Measurements from ENCODE around the gene C1orf159. TPM values are rescaled to one million over a fixed set of nuclear protein-coding genes. Genes with fewer than 3 reads are reported as not detected.

C1orf159 gene
- total and polyA plus RNA-seq, 2 of the 8 experiments (the other 6 are each of a cell fraction or from before 2014, with no cell fraction given) = 10.0 to 10.9 TPM

GRCh38 chr1:1094981-1095380 is 20.9 kb downstream of the C1orf159 start:
- H3K4me2 ChIP-seq (ENCODE audit: insufficient read depth in 1 of 2, low read depth in 2 of 2, low read length in 2 of 2) = no peak overlapping the region
- 96% methylated on average over 7 of the region's 7 CpGs; no CpG with 5 or more reads in 1 of the 2 experiments for WGBS, 2 experiments (ENCODE audit: extremely low coverage in 1 of 2, insufficient coverage in 1 of 2, insufficient read length in 1 of 2, insufficient replicate concordance in 2 of 2, low coverage in 1 of 2, low lambda C conversion rate in 2 of 2, missing lambda C conversion rate in 1 of 2)
- no peaks in the 10 kb centered on the region for H3K23me2 ChIP-seq (ENCODE audit: low read depth, low read length)
- no peak overlapping the region for H3K9ac ChIP-seq (replicated peaks in 1 of 4; ENCODE audit: extremely low read depth in 1 of 4, low read depth in 3 of 4, low read length in 3 of 4)
- ChIA-PET CTCF (ENCODE audit: partially characterized antibody) (interaction anchor here (0.8 kb wide), 1 partner anchor 111 kb away, joined by 3 read pairs; no protein-coding TSS in a partner anchor), POLR2A (ENCODE audit: partially characterized antibody) (interaction anchor here (0.9 to 1.3 kb wide), 3 partner anchors 9 to 342 kb away, joined by 3 read pairs; no protein-coding TSS in a partner anchor)
- no peak overlapping the region for H3K23ac ChIP-seq (ENCODE audit: insufficient read length)
- H3K79me1 ChIP-seq (ENCODE audit: low read depth, low read length) = no peaks in the 10 kb centered on the region
- H3K18ac ChIP-seq (ENCODE audit: extremely low read depth, low read length) = no peak overlapping the region
- H2BK5ac ChIP-seq (ENCODE audit: low read depth, low read length) = no peak overlapping the region
- no peak for DNase-seq (ENCODE audit: low read depth in 1 of 2, low spot score in 2 of 2)
- H2AFZ ChIP-seq (ENCODE audit: low read length) = no peak overlapping the region
- no peaks in the 10 kb centered on the region for H3K4me1 ChIP-seq (replicated peaks in 1 of 4; ENCODE audit: control insufficient read depth in 3 of 4, insufficient read depth in 4 of 4, low read length in 3 of 4)
- H2BK120ac ChIP-seq (replicated peaks; ENCODE audit: low read depth, low read length) = no peak overlapping the region
- no peak for FAIRE-seq
- H2AK5ac ChIP-seq (ENCODE audit: low read depth, low read length) = no peak overlapping the region
- H3K27ac ChIP-seq (ENCODE audit: low read depth, low read length) = no peak overlapping the region
- no peaks in the 10 kb centered on the region for H3K79me2 ChIP-seq (ENCODE audit: control insufficient read depth in 1 of 2, insufficient read depth in 2 of 2, low read length in 2 of 2)
- no peak overlapping the region for H3K4ac ChIP-seq (replicated peaks; ENCODE audit: insufficient read length, low read depth, low read length)
- no peak overlapping the region for H3K14ac ChIP-seq (ENCODE audit: insufficient read length)
- H3K36me3 ChIP-seq (ENCODE audit: control insufficient read depth in 2 of 4, insufficient read depth in 4 of 4, low read length in 3 of 4) = no peaks in the 10 kb centered on the region
- H4K5ac ChIP-seq (ENCODE audit: insufficient read length, low read depth, low read length) = no peak overlapping the region
- no peak overlapping the region for H3K4me3 ChIP-seq (ENCODE audit: extremely low read depth in 1 of 4, insufficient read depth in 2 of 4, low read depth in 3 of 4, low read length in 4 of 4)
- H2BK20ac ChIP-seq (ENCODE audit: low read length) = no peak overlapping the region
- H4K91ac ChIP-seq (replicated peaks; ENCODE audit: insufficient read length, low read length) = no peak overlapping the region
- H2BK15ac ChIP-seq (ENCODE audit: low read length) = no peak overlapping the region
- peaks cover 14 to 24% of the 10 kb centered on the region in 2 experiments for H3K9me3 ChIP-seq (ENCODE audit: insufficient read depth in 2 of 2, low read depth in 1 of 2, low read length in 1 of 2)
- H3K27me3 ChIP-seq (replicated peaks in 1 of 4; ENCODE audit: control insufficient read depth in 3 of 4, extremely low read depth in 1 of 4, insufficient read depth in 3 of 4, low read length in 3 of 4) = peaks cover 0 to 2% (median 0%) of the 10 kb centered on the region in 4 experiments; a peak in 1 of 7 replicates
- H4K20me1 ChIP-seq (replicated peaks in 1 of 2; ENCODE audit: control insufficient read depth in 1 of 2, insufficient read depth in 2 of 2, low read length in 2 of 2) = no peaks in the 10 kb centered on the region
- no peak overlapping the region for H4K8ac ChIP-seq (ENCODE audit: extremely low read depth, insufficient read depth, low read length)
- no peak for TF ChIP-seq TEAD4 (IDR thresholded peaks at IDR 0.05; ENCODE audit: low read depth, low read length)
- no peak for TF ChIP-seq TAF1 (IDR thresholded peaks at IDR 0.05; ENCODE audit: low read depth, low read length)
- TF ChIP-seq FOSL1 (IDR thresholded peaks at IDR 0.05; ENCODE audit: insufficient read depth, low read depth, low read length) = no peak
- TF ChIP-seq ATF2 (IDR thresholded peaks at IDR 0.05; ENCODE audit: low read length) = no peak
- no peak for TF ChIP-seq USF2 (IDR thresholded peaks at IDR 0.05; ENCODE audit: low read length)
- no peak for TF ChIP-seq HDAC6 (IDR thresholded peaks at IDR 0.05; ENCODE audit: low read depth, low read length)
- no peak for TF ChIP-seq BCL11A (IDR thresholded peaks at IDR 0.05; ENCODE audit: low read depth in 2 of 2, low read length in 2 of 2)
- TF ChIP-seq EP300 (IDR thresholded peaks at IDR 0.05; ENCODE audit: borderline replicate concordance in 1 of 2, low read depth in 2 of 2, low read length in 2 of 2) = no peak
- no peak for TF ChIP-seq SP2 (IDR thresholded peaks at IDR 0.05; ENCODE audit: low read length)
- TF ChIP-seq PHF8 (conservative IDR thresholded peaks at IDR 0.05; ENCODE audit: low read depth, low read length) = no peak
- no peak for TF ChIP-seq CHD2 (IDR thresholded peaks at IDR 0.05; ENCODE audit: low read length)
- H2BK12ac ChIP-seq (ENCODE audit: low read depth, low read length) = no peak overlapping the region
- no peak overlapping the region for H3K56ac ChIP-seq (replicated peaks; ENCODE audit: insufficient read length, low read depth, low read length)

Data from H1 (cell line).